Measurements from ENCODE around the gene ESAM.

DNA sequence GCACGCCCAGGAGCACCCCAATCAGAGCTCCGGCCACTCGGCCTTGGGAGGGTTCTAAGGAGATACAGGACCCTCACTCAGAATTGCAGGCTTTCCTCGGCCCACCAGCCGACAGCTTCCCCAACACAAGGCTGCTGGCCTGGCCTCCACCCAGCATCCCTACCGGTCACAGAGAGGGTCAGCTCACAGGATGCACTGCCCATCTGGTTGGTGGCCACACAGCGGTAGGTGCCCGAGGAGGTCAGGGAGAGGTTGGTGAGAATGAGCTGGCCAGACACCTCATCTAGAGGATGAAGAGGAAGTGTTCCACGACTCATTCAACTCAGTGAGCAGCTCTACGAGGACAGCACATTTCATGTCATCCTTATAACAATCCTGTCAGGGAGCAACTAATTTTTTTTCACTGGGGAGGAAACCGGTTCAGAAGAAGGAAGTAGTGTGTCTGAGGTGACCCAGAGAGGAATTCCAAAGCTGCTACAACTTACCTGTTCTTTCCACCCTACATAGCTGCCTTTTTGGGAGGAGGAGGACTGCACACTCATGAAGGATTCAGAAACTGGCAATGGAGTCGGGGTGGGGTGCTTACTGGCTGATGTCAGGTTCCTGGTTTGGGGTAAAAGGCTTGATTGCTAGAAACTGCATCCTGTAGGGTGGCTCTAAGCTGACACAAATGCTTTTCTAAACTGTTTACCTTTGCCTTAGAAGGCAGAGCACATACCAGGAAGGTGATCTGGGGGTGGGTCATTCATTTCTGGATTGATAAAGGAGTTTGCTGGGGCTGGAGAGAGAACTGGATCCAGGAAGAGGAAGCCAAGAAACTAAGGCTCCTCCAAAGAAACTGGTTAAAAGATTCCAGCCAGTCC is 13.4 kb downstream of the ESAM start:
- TF ChIP-seq FOXP2 (optimal IDR thresholded peaks at IDR 0.05; ENCODE audit: control extremely low read depth, extremely low read length, insufficient read depth) = no peak
- no peak for TF ChIP-seq EZH2 (IDR thresholded peaks at IDR 0.05)
- TF ChIP-seq POLR2AphosphoS5 (IDR thresholded peaks at IDR 0.05; ENCODE audit: borderline replicate concordance, low read depth, low read length) = no peak

Measured in SK-N-MC (cell line).